NAMALWA (cell line): Measurements from ENCODE around the gene ACACB.
A peak's percentile ranks its signal among the peaks of the same experiment; 100 is the strongest.

Experiments used
- DNase-seq: peaks from one replicate; pipeline ENCODE4 v3.0.0-alpha.2; 2015; ENCODE audit warnings: low spot score

ACACB gene

DNA sequence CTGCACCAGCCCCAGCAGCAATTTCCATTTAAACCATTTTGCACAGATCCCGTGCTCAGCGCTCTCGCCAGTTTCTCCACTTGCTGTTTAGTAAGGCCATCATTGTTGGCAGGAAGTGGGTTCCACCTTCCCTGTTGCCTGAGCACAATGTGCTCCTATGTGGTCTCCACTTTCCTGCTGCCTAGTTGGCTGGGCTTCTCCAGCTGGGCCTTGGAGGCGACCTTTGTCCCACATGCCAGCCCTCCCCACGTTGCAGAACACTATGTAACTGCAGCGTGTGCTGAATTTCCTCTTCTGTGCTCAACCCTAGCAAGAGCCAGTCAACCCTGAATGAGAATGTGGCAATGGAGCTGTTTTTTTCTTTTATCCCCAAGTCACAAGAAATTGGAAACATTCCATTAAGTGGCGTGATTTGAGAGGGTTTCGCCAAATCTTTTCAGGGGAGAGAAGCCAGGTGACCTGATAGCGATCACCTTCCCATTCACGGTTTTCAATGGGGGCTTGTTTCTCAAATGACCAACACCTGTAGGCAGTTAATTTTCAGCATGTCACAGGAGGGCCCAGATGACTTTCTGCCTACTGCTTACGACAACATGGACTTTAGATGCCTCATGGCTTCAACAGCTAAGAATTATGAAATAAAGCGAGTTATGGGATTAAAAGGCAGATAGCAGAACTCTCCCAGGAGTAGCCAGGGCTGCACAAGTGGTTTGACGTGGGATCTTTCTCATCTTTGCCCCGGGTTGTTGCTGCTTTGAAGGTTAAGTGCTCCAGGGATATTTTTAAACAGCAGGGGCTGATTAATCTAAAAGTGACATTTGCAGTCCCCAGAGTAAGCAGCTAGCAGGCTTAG, at the start of gene ACACB:
ACACB (plus strand) TSS at position 830 of the 853 bp plus-strand sequence. CDS start 22,819 bp downstream, outside the sequence.
- no peak for DNase-seq

DNA sequence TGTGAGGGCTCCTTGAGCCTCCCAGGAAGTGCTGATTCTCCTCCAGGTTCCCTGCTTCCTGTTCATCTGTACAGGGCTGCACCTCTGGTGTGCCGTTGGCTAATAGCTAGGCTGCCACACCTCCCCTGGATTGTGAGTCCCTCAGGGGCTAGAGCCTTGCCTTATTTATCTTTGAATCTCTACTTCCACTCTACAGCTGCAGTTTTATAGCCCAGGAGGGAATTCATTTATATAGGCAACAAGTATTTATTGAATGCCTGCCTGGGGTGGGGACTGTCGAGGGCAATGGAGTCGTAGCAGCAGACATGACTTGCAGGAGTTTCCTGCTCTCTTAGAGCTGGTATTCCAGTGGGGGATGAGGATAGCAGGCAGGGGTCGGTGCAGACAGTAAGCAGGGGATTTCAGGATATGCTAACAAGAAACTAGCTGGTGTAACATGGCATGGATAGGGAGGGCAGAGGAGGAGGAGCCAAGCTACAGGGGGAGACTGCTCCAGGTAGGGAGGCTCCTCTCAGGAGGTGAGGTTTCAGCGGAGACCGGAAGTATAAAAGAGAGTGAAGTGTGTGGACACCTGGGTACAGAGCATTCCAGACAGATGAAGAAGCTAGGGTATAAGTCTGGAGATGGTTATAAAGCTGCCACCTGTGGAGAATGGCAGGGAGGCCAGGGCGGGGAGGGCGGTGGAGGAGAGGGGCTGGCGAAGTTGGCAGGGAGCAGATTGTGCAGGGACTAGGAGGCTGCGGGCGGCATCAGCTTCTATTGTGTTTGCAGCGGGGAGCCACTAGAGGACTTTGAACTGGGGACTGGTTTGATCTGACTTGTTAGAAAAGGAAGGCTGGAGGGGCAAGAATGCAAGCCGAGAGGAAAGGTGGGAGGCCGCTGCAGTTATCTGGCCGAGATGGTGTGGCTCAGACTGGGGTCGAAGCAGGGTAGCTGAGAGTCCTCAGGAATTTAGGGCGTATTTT, 46.8 kb upstream of the ACACB start:
- DNase-seq: no peak

- no peak for DNase-seq
These were observed 41.5 kb upstream of the ACACB start for GRCh38 chr12:109074866-109075265.

GRCh38 chr12:109082751-109083150, 33.6 kb upstream of the ACACB start:
- no peak for DNase-seq

DNA sequence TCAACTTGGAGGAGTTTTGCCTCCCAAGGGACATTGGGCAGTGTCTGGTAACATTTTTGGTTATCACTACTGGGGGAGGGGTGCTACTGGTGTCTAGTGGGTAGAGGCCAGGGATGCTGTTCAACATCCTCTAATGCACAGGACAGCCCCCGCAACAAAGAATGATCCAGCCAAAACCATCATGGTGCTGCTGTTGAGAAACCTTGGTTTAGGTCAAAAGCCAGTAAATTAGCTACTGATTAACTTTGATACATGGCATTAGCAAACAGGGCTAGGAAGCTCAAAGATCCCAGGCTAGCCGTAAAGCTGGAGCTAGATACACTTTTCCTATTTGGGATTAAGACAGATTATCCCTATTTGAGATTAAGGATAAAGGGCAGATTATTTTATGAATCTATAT, 32.0 kb upstream of the ACACB start:
- no peak for DNase-seq

DNA sequence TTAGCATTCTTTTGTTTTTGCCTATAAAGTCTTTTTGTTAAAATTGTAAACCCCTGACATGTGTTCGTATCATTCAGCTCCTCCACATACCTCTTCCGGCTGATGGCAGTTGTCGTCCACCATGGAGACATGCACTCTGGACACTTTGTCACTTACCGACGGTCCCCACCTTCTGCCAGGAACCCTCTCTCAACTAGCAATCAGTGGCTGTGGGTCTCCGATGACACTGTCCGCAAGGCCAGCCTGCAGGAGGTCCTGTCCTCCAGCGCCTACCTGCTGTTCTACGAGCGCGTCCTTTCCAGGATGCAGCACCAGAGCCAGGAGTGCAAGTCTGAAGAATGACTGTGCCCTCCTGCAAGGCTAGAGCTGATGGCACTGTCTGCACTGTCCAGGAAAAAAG, 30.8 kb upstream of the ACACB start:
- no peak for DNase-seq

DNA sequence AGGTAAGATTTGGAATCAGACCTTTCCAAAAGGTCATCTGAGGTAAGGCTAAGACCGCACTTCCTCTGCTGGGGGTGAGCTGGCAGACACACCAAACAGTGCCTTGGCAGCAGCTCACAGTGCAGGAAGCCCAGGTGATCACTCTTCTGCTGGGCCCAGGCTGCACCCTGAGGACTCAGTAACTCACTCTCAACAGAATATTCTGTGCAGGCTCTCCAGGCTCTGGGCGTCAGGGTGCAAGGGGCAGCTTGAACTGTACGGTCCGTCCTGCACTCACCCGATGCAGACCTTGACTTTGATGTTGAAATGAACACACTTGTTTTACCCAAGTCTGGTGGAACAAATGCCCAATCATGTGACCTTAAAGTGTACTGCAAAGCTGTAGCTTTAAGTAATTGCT, 29.1 kb upstream of the ACACB start:
- no peak for DNase-seq

GRCh38 chr12:109088818-109089217, 27.6 kb upstream of the ACACB start:
- DNase-seq: no peak

GRCh38 chr12:109089683-109090082, 26.7 kb upstream of the ACACB start:
- no peak for DNase-seq

DNA sequence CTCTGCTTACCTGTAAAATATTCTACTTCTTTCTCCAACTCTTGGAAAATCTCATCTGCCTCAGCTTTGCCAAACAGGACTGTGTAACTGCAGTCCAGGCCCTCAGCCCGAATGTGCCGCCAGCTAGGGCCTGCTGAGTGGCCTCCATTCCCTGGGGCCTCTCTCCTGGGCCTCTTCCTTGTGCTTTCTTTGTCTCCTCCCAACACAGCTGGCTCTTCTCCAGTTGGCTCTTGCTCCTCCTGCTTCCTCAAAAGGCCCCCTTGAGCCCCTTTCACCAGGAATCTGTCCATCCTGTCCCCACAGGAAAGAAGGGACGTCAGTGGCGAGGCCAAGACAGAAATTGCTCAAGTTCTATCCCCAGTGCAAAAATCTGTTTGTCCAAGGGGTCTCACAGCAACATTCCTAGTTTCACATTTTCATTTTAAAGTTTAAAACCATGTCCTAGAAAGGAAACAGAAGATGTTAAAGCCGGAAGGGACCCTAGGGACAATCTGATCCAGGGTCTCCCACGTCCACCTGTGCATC, 23.8 kb upstream of the ACACB start:
- no peak for DNase-seq

DNA sequence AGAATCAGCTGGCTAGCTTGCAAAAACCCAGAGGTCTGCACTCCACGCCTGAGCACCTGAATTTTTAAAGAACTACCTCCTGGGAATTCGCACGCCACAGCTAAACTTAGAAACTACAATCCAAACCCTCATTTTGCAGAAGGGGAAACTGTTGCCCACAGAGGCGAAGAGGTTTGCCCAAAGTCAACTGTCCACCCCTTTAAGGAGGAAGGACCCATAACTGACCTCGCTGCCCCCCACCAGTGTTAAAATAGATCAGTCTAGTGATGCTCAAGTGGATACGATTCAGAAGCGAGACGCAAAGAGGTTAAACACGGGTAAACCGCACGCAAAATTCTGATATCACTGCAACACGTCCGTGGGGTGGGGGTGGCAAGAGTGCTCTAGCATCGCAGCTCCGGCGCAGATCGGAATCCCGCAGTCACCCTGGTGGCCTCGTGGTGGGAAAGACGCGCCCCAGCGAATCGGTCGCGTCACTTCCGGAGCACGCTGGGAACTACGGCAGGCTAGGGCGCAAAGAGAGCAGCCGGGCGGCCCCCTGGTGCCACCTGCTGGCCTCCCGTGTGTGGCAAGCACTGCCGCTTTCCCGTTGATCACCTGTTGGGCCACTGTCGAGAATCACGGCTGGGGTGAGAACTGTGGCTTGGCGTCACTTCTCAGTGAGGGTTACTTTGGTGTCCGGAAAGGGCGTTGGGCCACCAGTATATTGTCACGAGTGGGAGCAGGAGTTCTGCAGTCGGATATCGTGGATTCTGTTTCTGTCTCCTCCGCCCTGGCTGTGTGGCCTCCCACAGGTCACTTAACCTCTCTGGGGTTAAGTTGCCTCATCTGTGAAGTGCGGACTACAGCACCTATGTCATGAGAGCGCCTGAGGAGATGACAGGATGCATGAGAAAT, 23.1 kb upstream of the ACACB start, which contains the start of gene ALKBH2:
ALKBH2 (minus strand) TSS at position 451 of the 897 bp plus-strand sequence. CDS start 686 bp downstream, outside the sequence.
- DNase-seq: peak; percentile 96

- DNase-seq: no peak
These were observed 19.3 kb upstream of the ACACB start for GRCh38 chr12:109097140-109097434.

DNA sequence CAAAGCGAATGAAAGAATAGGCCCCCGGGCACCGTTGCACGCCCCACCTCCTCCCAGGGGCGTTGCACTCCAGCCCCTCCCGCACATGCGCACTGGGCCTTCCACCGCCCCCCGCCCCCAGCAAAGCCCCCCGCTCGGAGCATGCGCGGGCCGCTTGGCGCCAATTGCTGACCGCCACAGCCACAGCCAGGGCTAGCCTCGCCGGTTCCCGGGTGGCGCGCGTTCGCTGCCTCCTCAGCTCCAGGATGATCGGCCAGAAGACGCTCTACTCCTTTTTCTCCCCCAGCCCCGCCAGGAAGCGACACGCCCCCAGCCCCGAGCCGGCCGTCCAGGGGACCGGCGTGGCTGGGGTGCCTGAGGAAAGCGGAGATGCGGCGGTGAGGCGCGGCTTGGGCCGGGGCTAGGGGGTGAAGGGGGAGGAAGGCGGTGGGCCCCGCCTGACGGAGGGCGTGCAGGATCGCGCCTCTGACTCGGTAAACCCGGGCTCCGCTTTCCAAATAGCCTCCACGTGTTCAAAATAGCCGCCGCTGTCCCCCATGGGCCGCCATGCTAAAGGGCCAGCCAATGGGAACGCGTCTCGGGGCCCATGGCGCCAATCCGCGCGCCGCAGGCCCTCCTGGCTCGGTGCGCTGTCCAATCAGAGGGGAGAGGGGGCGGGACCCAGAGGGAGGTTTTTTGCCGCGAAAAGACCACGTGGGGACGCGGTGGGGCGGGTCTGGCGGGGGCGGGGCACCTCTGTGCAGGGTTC, 18.8 kb upstream of the ACACB start, which contains the start of gene UNG:
UNG (plus strand) TSS at position 163 of the 748 bp plus-strand sequence; CDS start at position 246, 83 bp downstream.
- DNase-seq: peak; percentile 96

GRCh38 chr12:109098183-109098604, 18.2 kb upstream of the ACACB start:
- DNase-seq: no peak

DNA sequence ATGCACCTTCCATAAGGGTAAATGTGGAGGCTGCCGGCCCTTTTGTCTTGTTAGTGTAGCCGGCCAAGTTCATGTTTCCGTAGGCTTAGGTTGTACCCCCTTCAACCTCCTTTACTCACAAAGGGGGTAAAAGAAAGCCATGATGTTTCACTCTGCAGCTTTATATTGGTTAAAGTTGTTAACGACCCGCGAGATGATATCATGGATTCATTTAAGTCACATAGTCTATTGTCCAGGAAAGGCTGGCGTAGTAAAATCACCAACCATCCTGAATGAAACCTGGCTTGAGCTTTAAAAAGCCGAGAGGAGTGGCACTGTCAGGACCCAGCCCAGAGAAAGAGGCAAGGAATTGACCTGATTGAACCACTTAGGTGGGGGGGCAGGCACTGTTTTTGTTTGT, 17.7 kb upstream of the ACACB start:
- no peak for DNase-seq

DNA sequence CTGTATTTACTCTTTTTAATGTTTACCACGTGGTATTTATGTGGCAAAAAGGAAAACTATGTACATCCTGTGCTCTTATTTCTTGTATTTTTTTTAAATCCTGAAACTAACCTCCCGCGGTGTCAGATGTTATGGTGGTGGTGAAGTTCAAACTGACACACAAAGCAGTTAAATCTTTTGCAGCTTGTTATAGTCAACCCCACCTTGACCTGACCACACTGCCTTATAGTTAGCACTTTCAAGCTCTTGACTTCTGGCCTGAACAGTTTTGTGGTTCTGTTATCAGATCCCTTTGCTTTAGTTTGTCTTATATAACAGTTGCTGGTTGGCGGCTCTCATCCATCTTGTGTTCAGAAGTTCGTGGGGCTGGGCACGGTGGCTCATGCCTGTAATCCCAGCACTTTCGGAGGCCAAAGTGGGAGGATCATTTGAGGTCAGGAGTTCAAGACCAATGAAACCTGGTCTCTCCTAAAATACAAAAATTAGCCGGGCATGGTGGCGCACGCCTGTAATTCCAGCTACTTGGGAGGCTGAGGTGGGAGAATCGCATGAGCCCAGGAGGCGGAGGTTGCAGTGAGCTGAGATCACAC, 16.9 kb upstream of the ACACB start:
- DNase-seq: no peak

DNA sequence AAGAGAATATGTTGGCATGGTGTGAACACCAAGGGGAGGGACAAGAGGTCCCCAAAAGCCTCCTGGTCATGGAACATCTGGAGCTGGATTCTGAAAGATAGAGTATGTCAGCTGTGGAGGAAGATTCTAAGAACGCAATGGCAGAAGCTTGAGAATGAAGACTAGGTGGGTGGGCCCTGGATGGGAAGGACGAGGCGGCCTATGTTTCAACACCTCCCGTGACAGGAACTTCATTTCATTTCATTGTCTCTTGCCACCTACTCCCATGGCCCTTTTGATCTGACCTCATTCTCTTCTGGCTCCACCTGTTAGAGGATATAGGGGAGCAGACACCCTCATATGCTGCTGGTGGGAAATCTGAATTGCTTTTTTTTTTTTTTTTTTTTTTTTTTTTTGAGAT, 15.6 kb upstream of the ACACB start:
- DNase-seq: no peak

DNA sequence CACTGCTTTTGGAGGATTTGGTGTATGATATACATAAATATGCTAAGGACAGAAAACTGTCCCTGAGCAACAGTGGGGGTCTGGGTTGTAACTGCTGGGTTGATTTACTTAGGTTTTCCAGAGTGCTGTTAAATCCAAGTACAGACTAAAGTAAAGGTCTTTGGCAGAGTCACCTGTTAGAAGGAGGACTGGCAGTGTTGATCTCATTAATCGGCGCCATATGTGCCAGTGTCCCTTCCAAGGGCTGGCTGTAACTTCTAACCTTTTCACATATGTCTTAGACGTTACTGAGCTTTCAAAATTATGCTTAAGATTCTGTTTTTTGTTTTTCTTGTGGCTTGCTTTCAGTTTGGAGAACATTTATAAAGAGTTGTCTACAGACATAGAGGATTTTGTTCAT, 13.9 kb upstream of the ACACB start:
- no peak for DNase-seq

- DNase-seq: no peak
These were observed 11.2 kb upstream of the ACACB start for GRCh38 chr12:109105176-109105575.

DNA sequence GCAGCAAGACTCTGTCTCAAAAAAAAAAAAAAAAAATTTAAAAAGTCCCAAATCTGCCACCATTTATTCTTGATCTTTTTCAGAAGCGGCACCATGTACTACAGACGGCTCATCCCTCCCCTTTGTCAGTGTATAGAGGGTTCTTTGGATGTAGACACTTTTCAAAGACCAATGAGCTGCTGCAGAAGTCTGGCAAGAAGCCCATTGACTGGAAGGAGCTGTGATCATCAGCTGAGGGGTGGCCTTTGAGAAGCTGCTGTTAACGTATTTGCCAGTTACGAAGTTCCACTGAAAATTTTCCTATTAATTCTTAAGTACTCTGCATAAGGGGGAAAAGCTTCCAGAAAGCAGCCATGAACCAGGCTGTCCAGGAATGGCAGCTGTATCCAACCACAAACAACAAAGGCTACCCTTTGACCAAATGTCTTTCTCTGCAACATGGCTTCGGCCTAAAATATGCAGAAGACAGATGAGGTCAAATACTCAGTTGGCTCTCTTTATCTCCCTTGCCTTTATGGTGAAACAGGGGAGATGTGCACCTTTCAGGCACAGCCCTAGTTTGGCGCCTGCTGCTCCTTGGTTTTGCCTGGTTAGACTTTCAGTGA, 6.5 kb upstream of the ACACB start:
- no peak for DNase-seq
